Sigmoid colon (tissue), 7 donors: ENCODE measurements around the gene ARMC10. TPM values are rescaled to one million over a fixed set of nuclear protein-coding genes. Genes with fewer than 3 reads are reported as not detected.

Experiments
- DNase-seq: peaks from one replicate; pipeline ENCODE4 v3.0.0-alpha.2; 2019
- H3K27ac ChIP-seq, 4 donors: fragments of 200-600 bp; sonication (generic); one replicate each; pipeline ENCODE4 v1.5.1; 2016 to 2019; ENCODE audit warnings: mild to moderate bottlenecking in 1 of 4
- H3K27me3 ChIP-seq, 3 donors: fragments of 200-600 bp; sonication (generic); one replicate each; pipeline ENCODE4 v1.5.1; 2019; ENCODE audit warnings: mild to moderate bottlenecking in 1 of 3
- H3K36me3 ChIP-seq, 4 donors: fragments of 200-600 bp; sonication (generic); one replicate each; pipeline ENCODE4 v1.5.1; 2016 to 2019
- H3K4me1 ChIP-seq, 4 donors: fragments of 200-600 bp; sonication (generic); one replicate each; pipeline ENCODE4 v1.5.1; 2017 to 2019
- H3K4me3 ChIP-seq, 4 donors: fragments of 200-600 bp; sonication (generic); one replicate each; pipeline ENCODE4 v1.5.1; 2017 to 2019; ENCODE audit warnings: mild to moderate bottlenecking in 2 of 4, moderate library complexity in 1 of 4
- H3K9me3 ChIP-seq, 4 donors: fragments of 200-600 bp in 3 of 4; sonication (generic) in 3 of 4; one replicate each; pipeline versions ENCODE4 v1.5.1 to v1.6.1; 2013 to 2019
- EP300 ChIP-seq, 4 donors: sonication (generic); formaldehyde crosslinking; IDR thresholded peaks; one replicate each; pipeline ENCODE4 v1.6.1; 2017; ENCODE audit warnings: antibody characterized with exemption in 4 of 4
- POLR2A ChIP-seq, 2 donors: fragments of 450-650 bp; IDR thresholded peaks; one replicate each; pipeline ENCODE4 v1.6.1; 2016; ENCODE audit warnings: antibody characterized with exemption in 2 of 2, mild to moderate bottlenecking in 2 of 2, moderate library complexity in 2 of 2
- POLR2AphosphoS5 ChIP-seq, 4 donors: sonication (generic); formaldehyde crosslinking; IDR thresholded peaks; one replicate each; pipeline ENCODE4 v1.6.1; 2017; ENCODE audit warnings: antibody characterized with exemption in 4 of 4
- WGBS, 2 donors: extraction: QIAGEN DNeasy Blood & Tissue Kit; methylation state at CpG; one replicate each; pipeline ENCODE4 v1.1.7; 2013; 5-methylcytosine and 5-hydroxymethylcytosine counted together
- intact Hi-C: fragments of 100-400 bp; cut with DNase I; formaldehyde crosslinking; loops from one replicate; pipeline ENCODE4 v1.15.1; 2023
- polyA plus RNA-seq, 3 donors: library from polyadenylated mRNA; stranded (reverse); fragments of 200-250 nt; gene quantifications; one replicate each; pipeline ENCODE4 v1.2.3, GENCODE V29; 2013
- total RNA-seq, 4 donors: library from RNA; depleted of rRNA; stranded (reverse); fragments of >200 nt; gene quantifications; one replicate each; pipeline ENCODE4 v1.1.0, GENCODE V29; 2016
- TF ChIP-seq, protein P1 (sequence below), 4 experiments: fragments of 450-650 bp in 3 of 4; fragments of 200-600 bp in 1 of 4; IDR thresholded peaks; one replicate each; pipeline ENCODE4 v1.5.1; 2016 to 2019; ENCODE audit warnings: antibody characterized with exemption in 4 of 4, mild to moderate bottlenecking in 3 of 4, moderate library complexity in 2 of 4
- donor health status: healthy with polysubstance abuse.
- donor health status: Bipolar disorder and iron deficiency.
- donor health status: healthy.

The ARMC10 gene
- total and polyA plus RNA-seq, 7 donors, result 13.9 to 49.0 (median 41.5) TPM

DNA sequence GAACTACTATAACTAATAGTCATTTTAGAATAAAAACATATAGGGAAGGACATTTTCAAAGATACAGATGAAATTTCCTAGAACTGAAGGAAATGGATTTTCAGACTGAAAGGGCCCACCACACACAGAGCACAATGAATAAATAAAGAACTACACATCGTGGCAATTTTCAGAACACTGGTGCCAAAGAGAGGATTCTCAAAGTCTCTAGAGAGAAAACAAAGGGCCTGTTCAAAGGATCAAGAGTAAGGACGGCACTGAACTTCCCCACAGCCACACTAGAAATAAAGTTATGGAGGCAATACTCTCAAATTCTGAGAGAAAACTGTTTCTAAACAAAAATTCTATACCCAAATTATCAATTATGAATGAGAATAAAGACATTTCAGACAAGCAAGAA is 52.1 kb downstream of the ARMC10 start:
- intact Hi-C loops, result no loop called here
- no peaks in the 10 kb centered on the region for H3K4me1 ChIP-seq
- H3K36me3 ChIP-seq, result peaks cover 0 to 30% (median 0%) of the 10 kb centered on the region in 4 donors
- WGBS, 2 donors, result 73 to 86% methylated on average over 2 of the region's 2 CpGs
- H3K9me3 ChIP-seq, result no peaks in the 10 kb centered on the region
- H3K27ac ChIP-seq, result no peak overlapping the region
- no peak overlapping the region for H3K4me3 ChIP-seq
- H3K27me3 ChIP-seq, result no peaks in the 10 kb centered on the region
- TF ChIP-seq EP300 (IDR thresholded peaks at IDR 0.05), result no peak
- TF ChIP-seq POLR2AphosphoS5 (IDR thresholded peaks at IDR 0.05), result no peak
- no peak for TF ChIP-seq POLR2A (IDR thresholded peaks at IDR 0.05)
- TF ChIP-seq, protein P1, sequence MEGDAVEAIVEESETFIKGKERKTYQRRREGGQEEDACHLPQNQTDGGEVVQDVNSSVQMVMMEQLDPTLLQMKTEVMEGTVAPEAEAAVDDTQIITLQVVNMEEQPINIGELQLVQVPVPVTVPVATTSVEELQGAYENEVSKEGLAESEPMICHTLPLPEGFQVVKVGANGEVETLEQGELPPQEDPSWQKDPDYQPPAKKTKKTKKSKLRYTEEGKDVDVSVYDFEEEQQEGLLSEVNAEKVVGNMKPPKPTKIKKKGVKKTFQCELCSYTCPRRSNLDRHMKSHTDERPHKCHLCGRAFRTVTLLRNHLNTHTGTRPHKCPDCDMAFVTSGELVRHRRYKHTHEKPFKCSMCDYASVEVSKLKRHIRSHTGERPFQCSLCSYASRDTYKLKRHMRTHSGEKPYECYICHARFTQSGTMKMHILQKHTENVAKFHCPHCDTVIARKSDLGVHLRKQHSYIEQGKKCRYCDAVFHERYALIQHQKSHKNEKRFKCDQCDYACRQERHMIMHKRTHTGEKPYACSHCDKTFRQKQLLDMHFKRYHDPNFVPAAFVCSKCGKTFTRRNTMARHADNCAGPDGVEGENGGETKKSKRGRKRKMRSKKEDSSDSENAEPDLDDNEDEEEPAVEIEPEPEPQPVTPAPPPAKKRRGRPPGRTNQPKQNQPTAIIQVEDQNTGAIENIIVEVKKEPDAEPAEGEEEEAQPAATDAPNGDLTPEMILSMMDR (IDR thresholded peaks at IDR 0.05), result no peak
- no peak for DNase-seq

GRCh38 chr7:103129702-103130549 is 55.0 kb downstream of the ARMC10 start:
- TF ChIP-seq EP300 (IDR thresholded peaks at IDR 0.05) (no peak), POLR2AphosphoS5 (IDR thresholded peaks at IDR 0.05) (no peak), POLR2A (IDR thresholded peaks at IDR 0.05) (no peak)
- TF ChIP-seq, protein P1 (IDR thresholded peaks at IDR 0.05), result no peak
- Histone ChIP-seq H3K4me1 (peaks cover 0 to 5% (median 0%) of the 10 kb centered on the region in 4 donors), H3K9me3 (no peaks in the 10 kb centered on the region), H3K27me3 (no peaks in the 10 kb centered on the region), H3K4me3 (no peak overlapping the region), H3K36me3 (peaks cover 0 to 19% (median 0%) of the 10 kb centered on the region in 4 donors), H3K27ac (no peak overlapping the region)
- WGBS, 2 donors, result 11 to 51% methylated on average over 6 of the region's 6 CpGs
- intact Hi-C loops, result no loop called here
- DNase-seq, result no peak

DNA sequence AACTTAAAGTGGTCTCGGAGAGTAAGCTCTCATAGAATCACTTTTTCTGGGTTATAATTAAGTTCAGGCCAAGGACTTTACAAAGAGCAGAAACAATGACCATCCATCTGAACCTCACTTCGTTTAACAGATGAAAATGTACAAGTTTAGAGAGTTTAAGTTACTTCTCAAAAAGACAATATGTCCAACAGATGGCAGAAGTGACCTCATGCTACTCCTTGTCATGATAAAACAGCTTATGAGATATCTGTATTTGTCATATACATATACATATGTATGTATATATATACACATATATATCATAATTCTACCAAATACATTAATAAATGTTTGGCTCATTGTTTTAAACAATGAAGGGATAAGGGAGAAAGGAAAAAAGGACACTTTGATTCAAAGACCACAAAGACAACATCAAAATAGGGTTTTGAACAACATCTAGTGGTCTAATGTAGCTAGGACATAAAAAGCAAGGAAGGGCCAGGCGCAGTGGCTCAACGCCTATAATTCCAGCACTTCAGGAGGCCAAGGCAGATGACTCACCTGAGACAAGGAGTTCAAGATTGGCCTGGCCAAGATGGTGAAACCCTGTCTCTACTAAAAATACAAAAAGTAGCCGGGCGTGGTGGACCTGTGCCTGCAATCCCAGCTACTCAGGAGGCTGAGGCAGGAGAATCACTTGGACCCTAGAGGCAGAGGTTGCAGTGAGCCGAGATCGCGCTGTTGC is 56.1 kb downstream of the ARMC10 start:
- TF ChIP-seq POLR2A (IDR thresholded peaks at IDR 0.05) (no peak), EP300 (IDR thresholded peaks at IDR 0.05) (no peak), POLR2AphosphoS5 (IDR thresholded peaks at IDR 0.05) (no peak)
- no peak overlapping the region for H3K4me3 ChIP-seq
- no peaks in the 10 kb centered on the region for H3K9me3 ChIP-seq
- H3K27ac ChIP-seq, result no peak overlapping the region
- intact Hi-C loops, result no loop called here
- H3K4me1 ChIP-seq, result peaks cover 0 to 9% (median 4%) of the 10 kb centered on the region in 4 donors
- no peaks in the 10 kb centered on the region for H3K27me3 ChIP-seq
- 70 to 86% methylated on average over 9 of the region's 9 CpGs for WGBS, 2 donors
- no peak for DNase-seq
- H3K36me3 ChIP-seq, result peaks cover 0 to 16% (median 0%) of the 10 kb centered on the region in 4 donors

GRCh38 chr7:103132995-103133688 is 58.2 kb downstream of the ARMC10 start:
- Histone ChIP-seq H3K27me3 (no peaks in the 10 kb centered on the region), H3K9me3 (no peaks in the 10 kb centered on the region), H3K4me1 (peaks cover 0 to 9% (median 4%) of the 10 kb centered on the region in 4 donors), H3K4me3 (no peak overlapping the region), H3K36me3 (peaks cover 0 to 4% (median 0%) of the 10 kb centered on the region in 4 donors), H3K27ac (no peak overlapping the region)
- 78 to 88% methylated on average over 9 of the region's 9 CpGs for WGBS, 2 donors
- no peak for TF ChIP-seq POLR2A (IDR thresholded peaks at IDR 0.05)
- TF ChIP-seq EP300 (IDR thresholded peaks at IDR 0.05), result no peak
- no peak for TF ChIP-seq POLR2AphosphoS5 (IDR thresholded peaks at IDR 0.05)
- TF ChIP-seq, protein P1 (IDR thresholded peaks at IDR 0.05), result no peak
- intact Hi-C loops, result no loop called here
- DNase-seq, result no peak
